Osteoblast (primary cell): ENCODE results near the gene ACKR1. TPM values are rescaled to one million over a fixed set of nuclear protein-coding genes. Genes with fewer than 3 reads are reported as not detected.

Source experiments
- DNase-seq: peaks from one replicate; pipeline ENCODE4 v3.0.0; 2011; ENCODE audit warnings: low spot score, mixed read lengths; ENCODE audit not compliant: insufficient read length; ENCODE audit errors: missing footprints
- H2AFZ ChIP-seq: 2 replicates; pipeline ENCODE4 v1.6.0; 2011; ENCODE audit warnings: mild to moderate bottlenecking, low read length
- H3K27ac ChIP-seq: 2 replicates; pipeline ENCODE4 v1.5.1; 2011; ENCODE audit warnings: mild to moderate bottlenecking, low read depth, low read length, moderate library complexity
- H3K27me3 ChIP-seq: 2 replicates; pipeline ENCODE4 v1.6.0; 2012; ENCODE audit warnings: mild to moderate bottlenecking, control low read depth, inconsistent platforms, low read length, moderate library complexity; ENCODE audit not compliant: insufficient read depth
- H3K36me3 ChIP-seq: 2 replicates; pipeline ENCODE4 v1.5.1; 2011; ENCODE audit warnings: mild to moderate bottlenecking, low read length, control low read depth, moderate library complexity; ENCODE audit not compliant: insufficient read depth
- H3K4me1 ChIP-seq: 2 replicates; pipeline ENCODE4 v1.5.1; 2011; ENCODE audit warnings: mild to moderate bottlenecking, low read length, control low read depth, moderate library complexity; ENCODE audit not compliant: insufficient read depth
- H3K4me2 ChIP-seq: 2 replicates; pipeline ENCODE4 v1.6.0; 2011; ENCODE audit warnings: mild to moderate bottlenecking, low read length; ENCODE audit not compliant: insufficient read depth
- H3K4me3 ChIP-seq: fragments of 200-600 bp; sonication (generic); 3 replicates; pipeline ENCODE4 v1.5.1; 2012; ENCODE audit warnings: mild to moderate bottlenecking, low read length, inconsistent platforms; ENCODE audit not compliant: insufficient read depth
- H3K79me2 ChIP-seq: 2 replicates; pipeline ENCODE4 v1.6.0; 2012; ENCODE audit warnings: mild to moderate bottlenecking, low read length, control low read depth, inconsistent platforms; ENCODE audit not compliant: insufficient read depth
- H3K9me3 ChIP-seq: 2 replicates; pipeline ENCODE4 v1.5.1; 2011; ENCODE audit warnings: low read depth, low read length, control low read depth
- H4K20me1 ChIP-seq: 2 replicates; pipeline ENCODE4 v1.6.0; 2012; ENCODE audit warnings: mild to moderate bottlenecking, low read length, control low read depth; ENCODE audit not compliant: insufficient read depth
- total RNA-seq: library from RNA; depleted of rRNA; stranded (reverse); fragments of >200 nt; gene quantifications from 2 replicates; pipeline ENCODE4 v1.2.3, GENCODE V29; 2012
- TF ChIP-seq, protein P1 (sequence below): IDR thresholded peaks from 2 replicates; pipeline ENCODE4 v1.5.1; 2011; ENCODE audit warnings: mild to moderate bottlenecking, low read depth, low read length, moderate library complexity; ENCODE audit errors: extremely low read depth

The ACKR1 gene
- total RNA-seq, 1 donor = not detected

DNA sequence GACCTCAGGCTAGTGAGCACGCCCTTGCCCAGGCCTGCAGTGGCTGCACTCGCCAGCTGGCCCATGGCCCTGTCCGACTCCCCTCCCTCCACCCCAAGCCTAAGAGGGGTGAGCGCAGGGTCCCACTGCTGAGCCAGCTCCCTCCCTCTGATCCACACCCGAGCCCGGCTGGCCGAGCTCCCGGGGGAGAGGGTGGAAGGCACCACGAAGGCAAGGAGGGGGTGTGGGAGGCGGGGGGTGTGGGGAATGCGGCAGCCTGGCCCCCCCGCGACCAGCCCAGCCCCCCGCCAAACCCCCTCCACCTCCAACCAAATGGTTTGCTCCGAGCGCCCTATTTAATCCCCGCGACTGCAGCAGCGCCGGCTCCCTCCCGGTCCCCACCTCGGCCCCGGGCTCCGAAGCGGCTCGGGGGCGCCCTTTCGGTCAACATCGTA lies 33.4 kb upstream of the ACKR1 start, which contains the start of gene CADM3:
Gene CADM3, plus strand, starts transcription at position 362 of the 434 bp plus-strand sequence. CDS start 151 bp downstream, outside the sequence.
- Histone ChIP-seq H4K20me1 (no peaks in the 10 kb centered on the region), H3K4me3 (peak within 1 kb of the TSS; percentile 48), H3K36me3 (no peaks in the 10 kb centered on the region), H3K4me2 (peak within 1 kb of the TSS; percentile 43), H3K9me3 (no peaks in the 10 kb centered on the region), H3K79me2 (no peaks in the 10 kb centered on the region), H3K27me3 (peaks cover 44% of the 10 kb centered on the region), H3K4me1 (no peaks in the 10 kb centered on the region), H2AFZ (peak within 1 kb of the TSS; percentile 35), H3K27ac (no peak within 1 kb of the TSS)
- TF ChIP-seq, protein P1, sequence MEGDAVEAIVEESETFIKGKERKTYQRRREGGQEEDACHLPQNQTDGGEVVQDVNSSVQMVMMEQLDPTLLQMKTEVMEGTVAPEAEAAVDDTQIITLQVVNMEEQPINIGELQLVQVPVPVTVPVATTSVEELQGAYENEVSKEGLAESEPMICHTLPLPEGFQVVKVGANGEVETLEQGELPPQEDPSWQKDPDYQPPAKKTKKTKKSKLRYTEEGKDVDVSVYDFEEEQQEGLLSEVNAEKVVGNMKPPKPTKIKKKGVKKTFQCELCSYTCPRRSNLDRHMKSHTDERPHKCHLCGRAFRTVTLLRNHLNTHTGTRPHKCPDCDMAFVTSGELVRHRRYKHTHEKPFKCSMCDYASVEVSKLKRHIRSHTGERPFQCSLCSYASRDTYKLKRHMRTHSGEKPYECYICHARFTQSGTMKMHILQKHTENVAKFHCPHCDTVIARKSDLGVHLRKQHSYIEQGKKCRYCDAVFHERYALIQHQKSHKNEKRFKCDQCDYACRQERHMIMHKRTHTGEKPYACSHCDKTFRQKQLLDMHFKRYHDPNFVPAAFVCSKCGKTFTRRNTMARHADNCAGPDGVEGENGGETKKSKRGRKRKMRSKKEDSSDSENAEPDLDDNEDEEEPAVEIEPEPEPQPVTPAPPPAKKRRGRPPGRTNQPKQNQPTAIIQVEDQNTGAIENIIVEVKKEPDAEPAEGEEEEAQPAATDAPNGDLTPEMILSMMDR = no peak
- DNase-seq = peak; percentile 65

DNA sequence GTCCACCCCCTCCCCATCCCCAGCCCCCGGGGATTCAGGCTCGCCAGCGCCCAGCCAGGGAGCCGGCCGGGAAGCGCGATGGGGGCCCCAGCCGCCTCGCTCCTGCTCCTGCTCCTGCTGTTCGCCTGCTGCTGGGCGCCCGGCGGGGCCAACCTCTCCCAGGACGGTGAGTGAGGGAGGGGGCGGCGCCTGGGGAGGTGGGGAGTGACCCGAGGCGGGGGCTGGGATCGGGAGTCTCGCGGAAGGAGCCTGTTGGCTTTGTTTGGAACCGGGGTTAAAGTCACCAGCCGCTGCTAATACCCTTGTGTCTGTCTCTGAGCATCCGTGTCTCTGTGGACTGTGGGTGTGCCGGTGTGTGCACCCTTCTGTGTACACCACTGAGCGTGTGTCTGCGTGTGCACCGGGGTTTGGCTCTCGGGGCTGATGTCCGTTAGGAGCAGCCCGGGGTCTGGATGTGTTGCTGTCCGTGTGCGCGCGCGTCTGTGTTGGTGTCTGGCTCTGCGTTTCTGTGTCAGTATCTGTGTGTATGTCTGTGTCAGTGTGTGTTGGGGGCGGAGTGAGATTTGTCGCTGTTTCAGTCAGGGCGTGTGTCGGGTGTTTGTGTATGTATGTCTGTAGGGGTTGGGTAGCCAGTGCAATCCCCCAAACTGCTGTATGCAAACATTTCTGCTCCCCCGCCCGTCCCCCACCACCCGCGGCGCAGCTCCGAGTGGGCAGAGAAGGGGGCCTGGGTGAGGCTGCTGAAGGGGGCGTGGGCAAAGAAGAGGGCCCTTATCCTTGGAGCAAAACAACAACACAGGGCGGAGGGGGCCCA lies 32.8 kb upstream of the ACKR1 start:
- H3K4me1 ChIP-seq = no peaks in the 10 kb centered on the region
- H3K9me3 ChIP-seq = no peaks in the 10 kb centered on the region
- H4K20me1 ChIP-seq = no peaks in the 10 kb centered on the region
- DNase-seq = peak; percentile 73
- no peaks in the 10 kb centered on the region for H3K36me3 ChIP-seq
- H2AFZ ChIP-seq = peak overlapping the region; percentile 35
- TF ChIP-seq, protein P1 = no peak
- H3K4me3 ChIP-seq = peak overlapping the region; percentile 48
- H3K27ac ChIP-seq = no peak overlapping the region
- peak overlapping the region; percentile 43 for H3K4me2 ChIP-seq
- H3K27me3 ChIP-seq = peaks cover 44% of the 10 kb centered on the region
- no peaks in the 10 kb centered on the region for H3K79me2 ChIP-seq

DNA sequence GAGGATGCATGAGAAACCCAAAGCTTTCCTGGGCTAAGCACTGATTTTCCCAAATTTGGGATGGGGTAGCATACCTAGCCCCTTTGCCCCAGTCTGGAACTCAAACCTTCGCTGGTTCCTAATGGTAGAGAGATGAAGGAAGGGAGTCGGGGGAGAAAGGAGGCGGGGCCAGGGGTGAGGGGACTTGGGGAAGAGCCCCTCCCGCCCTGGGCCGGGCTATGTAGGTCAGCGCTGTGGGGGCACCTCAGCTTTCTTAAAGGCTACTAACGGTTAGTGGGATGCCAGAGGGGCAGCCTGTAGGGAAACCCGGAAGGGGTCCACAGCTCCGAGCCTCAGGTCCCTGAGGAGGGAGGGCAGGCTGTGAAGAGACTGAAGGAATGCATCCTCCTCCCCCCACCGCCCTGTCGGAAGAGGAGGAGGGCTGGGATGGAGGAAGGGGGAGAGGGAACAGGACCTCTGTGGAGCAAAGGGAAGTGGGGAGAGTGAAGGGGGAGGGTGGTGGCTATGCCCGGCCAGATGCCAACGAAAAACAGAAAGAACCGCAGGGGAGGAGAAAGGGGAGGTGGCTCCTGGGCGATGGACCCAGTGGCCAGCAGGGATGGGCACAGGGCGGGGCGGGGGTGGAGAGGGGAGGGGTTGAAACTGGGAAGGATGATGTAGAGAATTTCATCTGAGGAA lies 31.9 kb upstream of the ACKR1 start:
- Histone ChIP-seq H3K4me2 (no peak overlapping the region), H3K9me3 (no peaks in the 10 kb centered on the region), H3K4me3 (no peak overlapping the region), H3K79me2 (no peaks in the 10 kb centered on the region), H2AFZ (no peak overlapping the region), H3K4me1 (no peaks in the 10 kb centered on the region), H4K20me1 (no peaks in the 10 kb centered on the region), H3K27me3 (peaks cover 44% of the 10 kb centered on the region), H3K27ac (no peak overlapping the region), H3K36me3 (no peaks in the 10 kb centered on the region)
- no peak for DNase-seq
- TF ChIP-seq, protein P1 = no peak

DNA sequence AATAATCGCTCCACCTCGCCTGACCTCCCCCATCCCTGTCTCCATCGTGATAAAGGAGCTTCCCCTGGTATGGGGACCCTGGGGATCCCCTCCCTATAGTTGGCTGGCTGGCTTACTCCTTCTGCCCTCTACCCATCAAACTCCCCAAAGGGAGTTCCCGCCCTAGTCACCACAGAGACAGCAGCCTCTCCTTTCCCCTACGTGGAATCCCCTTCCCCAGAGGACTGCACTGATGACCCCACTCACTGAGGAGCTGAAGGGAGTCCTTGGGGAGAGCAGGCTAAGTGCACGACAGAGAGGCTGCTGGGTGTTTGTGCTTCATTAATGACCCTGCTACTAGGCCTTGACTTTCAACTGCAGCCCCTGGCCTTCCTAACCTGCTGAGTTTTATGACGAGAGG lies 31.4 kb upstream of the ACKR1 start:
- Histone ChIP-seq H3K4me2 (no peak overlapping the region), H2AFZ (no peak overlapping the region), H3K79me2 (no peaks in the 10 kb centered on the region), H3K4me1 (no peaks in the 10 kb centered on the region), H4K20me1 (no peaks in the 10 kb centered on the region), H3K36me3 (no peaks in the 10 kb centered on the region), H3K27ac (no peak overlapping the region), H3K9me3 (no peaks in the 10 kb centered on the region), H3K4me3 (no peak overlapping the region), H3K27me3 (peaks cover 40% of the 10 kb centered on the region)
- TF ChIP-seq, protein P1 = no peak
- DNase-seq = no peak
